ENCODE data around the gene NKIRAS2. TPM values are rescaled to one million over a fixed set of nuclear protein-coding genes. Genes with fewer than 3 reads are reported as not detected.

Gene NKIRAS2
- total and polyA plus RNA-seq, 2 of the 13 experiments (the other 11 are each of a cell fraction or from before 2014, with no cell fraction given), result 27.9 to 42.0 TPM

- TF ChIP-seq, protein P1, sequence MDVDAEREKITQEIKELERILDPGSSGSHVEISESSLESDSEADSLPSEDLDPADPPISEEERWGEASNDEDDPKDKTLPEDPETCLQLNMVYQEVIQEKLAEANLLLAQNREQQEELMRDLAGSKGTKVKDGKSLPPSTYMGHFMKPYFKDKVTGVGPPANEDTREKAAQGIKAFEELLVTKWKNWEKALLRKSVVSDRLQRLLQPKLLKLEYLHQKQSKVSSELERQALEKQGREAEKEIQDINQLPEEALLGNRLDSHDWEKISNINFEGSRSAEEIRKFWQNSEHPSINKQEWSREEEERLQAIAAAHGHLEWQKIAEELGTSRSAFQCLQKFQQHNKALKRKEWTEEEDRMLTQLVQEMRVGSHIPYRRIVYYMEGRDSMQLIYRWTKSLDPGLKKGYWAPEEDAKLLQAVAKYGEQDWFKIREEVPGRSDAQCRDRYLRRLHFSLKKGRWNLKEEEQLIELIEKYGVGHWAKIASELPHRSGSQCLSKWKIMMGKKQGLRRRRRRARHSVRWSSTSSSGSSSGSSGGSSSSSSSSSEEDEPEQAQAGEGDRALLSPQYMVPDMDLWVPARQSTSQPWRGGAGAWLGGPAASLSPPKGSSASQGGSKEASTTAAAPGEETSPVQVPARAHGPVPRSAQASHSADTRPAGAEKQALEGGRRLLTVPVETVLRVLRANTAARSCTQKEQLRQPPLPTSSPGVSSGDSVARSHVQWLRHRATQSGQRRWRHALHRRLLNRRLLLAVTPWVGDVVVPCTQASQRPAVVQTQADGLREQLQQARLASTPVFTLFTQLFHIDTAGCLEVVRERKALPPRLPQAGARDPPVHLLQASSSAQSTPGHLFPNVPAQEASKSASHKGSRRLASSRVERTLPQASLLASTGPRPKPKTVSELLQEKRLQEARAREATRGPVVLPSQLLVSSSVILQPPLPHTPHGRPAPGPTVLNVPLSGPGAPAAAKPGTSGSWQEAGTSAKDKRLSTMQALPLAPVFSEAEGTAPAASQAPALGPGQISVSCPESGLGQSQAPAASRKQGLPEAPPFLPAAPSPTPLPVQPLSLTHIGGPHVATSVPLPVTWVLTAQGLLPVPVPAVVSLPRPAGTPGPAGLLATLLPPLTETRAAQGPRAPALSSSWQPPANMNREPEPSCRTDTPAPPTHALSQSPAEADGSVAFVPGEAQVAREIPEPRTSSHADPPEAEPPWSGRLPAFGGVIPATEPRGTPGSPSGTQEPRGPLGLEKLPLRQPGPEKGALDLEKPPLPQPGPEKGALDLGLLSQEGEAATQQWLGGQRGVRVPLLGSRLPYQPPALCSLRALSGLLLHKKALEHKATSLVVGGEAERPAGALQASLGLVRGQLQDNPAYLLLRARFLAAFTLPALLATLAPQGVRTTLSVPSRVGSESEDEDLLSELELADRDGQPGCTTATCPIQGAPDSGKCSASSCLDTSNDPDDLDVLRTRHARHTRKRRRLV (CRISPR knock-in tag; IDR thresholded peaks at IDR 0.05), result peak; percentile 97
- peak; percentile 93; the same call in 1 of the 2 replicates for TF ChIP-seq ZNF33A (CRISPR knock-in tag; IDR thresholded peaks at IDR 0.05; ENCODE audit: borderline replicate concordance)
- TF ChIP-seq RBFOX2 (IDR thresholded peaks at IDR 0.05; ENCODE audit: low read depth, low read length), result peak; percentile 99
- no peak for TF ChIP-seq RAD51 (IDR thresholded peaks at IDR 0.05; ENCODE audit: borderline replicate concordance)
- TF ChIP-seq ZNF501 (CRISPR knock-in tag; IDR thresholded peaks at IDR 0.05), result peak; percentile 96
- no peak; the same call in 1 of the 2 replicates for TF ChIP-seq ZBTB39 (CRISPR knock-in tag; IDR thresholded peaks at IDR 0.05)
- TF ChIP-seq, protein P2, sequence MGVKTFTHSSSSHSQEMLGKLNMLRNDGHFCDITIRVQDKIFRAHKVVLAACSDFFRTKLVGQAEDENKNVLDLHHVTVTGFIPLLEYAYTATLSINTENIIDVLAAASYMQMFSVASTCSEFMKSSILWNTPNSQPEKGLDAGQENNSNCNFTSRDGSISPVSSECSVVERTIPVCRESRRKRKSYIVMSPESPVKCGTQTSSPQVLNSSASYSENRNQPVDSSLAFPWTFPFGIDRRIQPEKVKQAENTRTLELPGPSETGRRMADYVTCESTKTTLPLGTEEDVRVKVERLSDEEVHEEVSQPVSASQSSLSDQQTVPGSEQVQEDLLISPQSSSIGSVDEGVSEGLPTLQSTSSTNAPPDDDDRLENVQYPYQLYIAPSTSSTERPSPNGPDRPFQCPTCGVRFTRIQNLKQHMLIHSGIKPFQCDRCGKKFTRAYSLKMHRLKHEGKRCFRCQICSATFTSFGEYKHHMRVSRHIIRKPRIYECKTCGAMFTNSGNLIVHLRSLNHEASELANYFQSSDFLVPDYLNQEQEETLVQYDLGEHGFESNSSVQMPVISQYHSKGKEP (CRISPR knock-in tag; IDR thresholded peaks at IDR 0.05), result no peak; the same call in 1 of the 2 replicates
- no peak for TF ChIP-seq POLR2AphosphoS2 (IDR thresholded peaks at IDR 0.05; ENCODE audit: low read depth, low read length)
- peak; percentile 91; the same call in 1 of the 2 replicates for TF ChIP-seq ZSCAN9 (CRISPR knock-in tag; IDR thresholded peaks at IDR 0.05; ENCODE audit: borderline replicate concordance)
- peak; percentile 87; the same call in 1 of the 2 replicates for TF ChIP-seq PRDM10 (CRISPR knock-in tag; IDR thresholded peaks at IDR 0.05; ENCODE audit: low read depth)
- TF ChIP-seq ZNF12 (CRISPR knock-in tag; IDR thresholded peaks at IDR 0.05), result peak; percentile 60; the same call in 1 of the 2 replicates
- peak; percentile 28; the same call in 1 of the 2 replicates for TF ChIP-seq ZBTB37 (CRISPR knock-in tag; IDR thresholded peaks at IDR 0.05)
- peak; percentile 32; the same call in 1 of the 2 replicates for TF ChIP-seq ZNF33B (CRISPR knock-in tag; IDR thresholded peaks at IDR 0.05)
Observed at GRCh38 chr17:42016941-42017865, 2.7 kb upstream of the NKIRAS2 start, which contains the start of gene DNAJC7 (continued).

All from HepG2 (cell line).